HEK293 (cell line): ENCODE results near the gene DEFB121.

Experiments
- CTCF ChIA-PET: fragments of 350-600 bp; formaldehyde crosslinking; extraction: SDS; loops from one replicate; lab custom pipeline; 2021; ENCODE audit warnings: antibody characterized with exemption; lab: Yijun Ruan, JAX
- POLR2A ChIA-PET: fragments of 300-600 bp; formaldehyde crosslinking; extraction: SDS; loops from one replicate; lab custom pipeline; 2020; ENCODE audit warnings: antibody characterized with exemption, inconsistent platforms; lab: Yijun Ruan, JAX
- H3K27ac ChIP-seq: fragments of 200-500 bp; sonication (Bioruptor generic); 2 replicates; pipeline ENCODE4 v1.5.1; 2014; ENCODE audit warnings: low read depth, low read length, control low read depth, inconsistent platforms; ENCODE audit errors: extremely low read depth
- H3K36me3 ChIP-seq, 2 experiments: fragments of 200-500 bp in 1 of 2; sonication (Bioruptor generic) in 1 of 2; 1 replicate in 1 of 2; 2 replicates in 1 of 2; pipeline ENCODE4 v1.5.1; 2014 to 2017; ENCODE audit warnings: inconsistent platforms in 2 of 2, low read length in 2 of 2; ENCODE audit not compliant: control insufficient read depth in 2 of 2, insufficient read depth in 1 of 2
- H3K4me1 ChIP-seq: fragments of 200-500 bp; sonication (Bioruptor generic); 2 replicates; pipeline ENCODE4 v1.5.1; 2014; ENCODE audit warnings: mild to moderate bottlenecking, low read length, inconsistent platforms; ENCODE audit not compliant: control insufficient read depth, insufficient read depth
- H3K4me3 ChIP-seq: 2 replicates; pipeline ENCODE4 v1.5.1; 2011; ENCODE audit warnings: low read depth, mild to moderate bottlenecking, control low read depth, low read length, moderate library complexity
- H3K9me3 ChIP-seq: fragments of 200-500 bp; sonication (Bioruptor generic); 2 replicates; pipeline ENCODE4 v1.5.1; 2014; ENCODE audit warnings: low read depth, low read length, inconsistent platforms; ENCODE audit not compliant: control insufficient read depth, insufficient read depth
- BCL11B ChIP-seq: fragments of 450-650 bp; formaldehyde crosslinking; IDR thresholded peaks from 2 replicates; pipeline ENCODE4 v1.5.1; 2016; ENCODE audit warnings: low read depth, missing biosample characterization, missing genetic modification characterization
- HIC1 ChIP-seq: fragments of 450-650 bp; formaldehyde crosslinking; IDR thresholded peaks from 2 replicates; pipeline ENCODE4 v1.5.1; 2016; ENCODE audit warnings: missing biosample characterization, missing genetic modification characterization
- IKZF3 ChIP-seq: fragments of 450-650 bp; IDR thresholded peaks from 2 replicates; pipeline ENCODE4 v1.5.0; 2018; ENCODE audit warnings: missing biosample characterization, mild to moderate bottlenecking, missing genetic modification characterization, moderate library complexity
- KLF17 ChIP-seq: fragments of 450-650 bp; formaldehyde crosslinking; IDR thresholded peaks from 2 replicates; pipeline ENCODE4 v1.5.1; 2016; ENCODE audit warnings: missing biosample characterization, missing genetic modification characterization
- OVOL3 ChIP-seq: fragments of 450-650 bp; formaldehyde crosslinking; IDR thresholded peaks from 2 replicates; pipeline ENCODE4 v1.5.1; 2016; ENCODE audit warnings: missing biosample characterization, missing genetic modification characterization
- WT1 ChIP-seq: fragments of 450-650 bp; formaldehyde crosslinking; IDR thresholded peaks from 2 replicates; pipeline ENCODE4 v1.5.1; 2016; ENCODE audit warnings: missing biosample characterization, missing genetic modification characterization
- ZBTB44 ChIP-seq: fragments of 450-650 bp; IDR thresholded peaks from 2 replicates; pipeline ENCODE4 v1.5.1; 2018; ENCODE audit warnings: missing biosample characterization, mild to moderate bottlenecking, missing genetic modification characterization
- ZNF10 ChIP-seq: fragments of 450-650 bp; formaldehyde crosslinking; IDR thresholded peaks from 2 replicates; pipeline ENCODE4 v1.5.1; 2017; ENCODE audit warnings: missing biosample characterization, missing genetic modification characterization
- ZNF140 ChIP-seq: fragments of 450-650 bp; formaldehyde crosslinking; IDR thresholded peaks from 2 replicates; pipeline ENCODE4 v1.5.1; 2016; ENCODE audit warnings: missing biosample characterization, missing genetic modification characterization
- ZNF184 ChIP-seq: fragments of 450-650 bp; IDR thresholded peaks from 2 replicates; pipeline ENCODE4 v1.5.1; 2018; ENCODE audit warnings: missing biosample characterization, mild to moderate bottlenecking, missing genetic modification characterization
- ZNF202 ChIP-seq: fragments of 450-650 bp; formaldehyde crosslinking; IDR thresholded peaks from 2 replicates; pipeline ENCODE4 v1.5.1; 2016; ENCODE audit warnings: missing biosample characterization, missing genetic modification characterization, borderline replicate concordance
- ZNF214 ChIP-seq: fragments of 450-650 bp; formaldehyde crosslinking; IDR thresholded peaks from 2 replicates; pipeline ENCODE4 v1.5.1; 2017; ENCODE audit warnings: missing biosample characterization, mild to moderate bottlenecking, missing genetic modification characterization, borderline replicate concordance
- ZNF274 ChIP-seq, 2 experiments: fragments of 200-500 bp in 1 of 2; fragments of 450-650 bp in 1 of 2; sonication (Bioruptor generic) in 1 of 2; formaldehyde crosslinking in 1 of 2; IDR thresholded peaks; 2 replicates each; pipeline versions ENCODE4 v1.5.1 to v1.6.1; 2014 to 2016; ENCODE audit warnings: borderline replicate concordance in 1 of 2, inconsistent platforms in 1 of 2, low read length in 1 of 2, missing biosample characterization in 1 of 2, missing genetic modification characterization in 1 of 2
- ZNF302 ChIP-seq: fragments of 450-650 bp; formaldehyde crosslinking; IDR thresholded peaks from 2 replicates; pipeline ENCODE4 v1.5.1; 2016; ENCODE audit warnings: missing biosample characterization, missing genetic modification characterization, low read depth
- ZNF311 ChIP-seq: fragments of 450-650 bp; formaldehyde crosslinking; IDR thresholded peaks from 2 replicates; pipeline ENCODE4 v1.5.1; 2017; ENCODE audit warnings: missing biosample characterization, missing genetic modification characterization, borderline replicate concordance
- ZNF514 ChIP-seq: fragments of 450-650 bp; formaldehyde crosslinking; IDR thresholded peaks from 2 replicates; pipeline ENCODE4 v1.5.1; 2016; ENCODE audit warnings: missing biosample characterization, missing genetic modification characterization
- ZNF521 ChIP-seq: fragments of 450-650 bp; formaldehyde crosslinking; IDR thresholded peaks from 2 replicates; pipeline ENCODE4 v1.5.1; 2017; ENCODE audit warnings: missing biosample characterization, mild to moderate bottlenecking, missing genetic modification characterization
- ZNF529 ChIP-seq: fragments of 450-650 bp; formaldehyde crosslinking; IDR thresholded peaks from 2 replicates; pipeline ENCODE4 v1.5.1; 2017; ENCODE audit warnings: missing genetic modification characterization, missing biosample characterization; ENCODE audit not compliant: insufficient replicate concordance
- ZNF555 ChIP-seq: fragments of 450-650 bp; formaldehyde crosslinking; conservative IDR thresholded peaks from 2 replicates; pipeline ENCODE4 v1.5.1; 2017; ENCODE audit warnings: missing biosample characterization, mild to moderate bottlenecking, missing genetic modification characterization, inconsistent platforms
- ZNF654 ChIP-seq: fragments of 450-650 bp; formaldehyde crosslinking; IDR thresholded peaks from 2 replicates; pipeline ENCODE4 v1.5.1; 2016; ENCODE audit warnings: low read depth, missing biosample characterization, missing genetic modification characterization
- ZNF660 ChIP-seq: fragments of 450-650 bp; IDR thresholded peaks from 2 replicates; pipeline ENCODE4 v1.5.1; 2018; ENCODE audit warnings: missing biosample characterization, mild to moderate bottlenecking, missing genetic modification characterization
- ZNF747 ChIP-seq: fragments of 450-650 bp; formaldehyde crosslinking; IDR thresholded peaks from 2 replicates; pipeline ENCODE4 v1.5.1; 2016; ENCODE audit warnings: missing biosample characterization, missing genetic modification characterization
- ZNF76 ChIP-seq: fragments of 450-650 bp; formaldehyde crosslinking; IDR thresholded peaks from 2 replicates; pipeline ENCODE4; 2016; ENCODE audit warnings: low read depth, missing biosample characterization, missing genetic modification characterization, borderline replicate concordance
- ZSCAN5A ChIP-seq: fragments of 450-650 bp; formaldehyde crosslinking; IDR thresholded peaks from 2 replicates; pipeline ENCODE4 v1.5.1; 2016; ENCODE audit warnings: missing biosample characterization, missing genetic modification characterization

Gene DEFB121

GRCh38 chr20:31406115-31406514 is at the start of gene DEFB121:
Gene DEFB121, minus strand, starts transcription at chr20:31406215. Its CDS starts 63 bp downstream, at chr20:31406152.
- Histone ChIP-seq H3K9me3 (no peaks in the 10 kb centered on the region), H3K4me1 (no peaks in the 10 kb centered on the region), H3K36me3 (no peaks in the 10 kb centered on the region), H3K4me3 (no peak within 1 kb of the TSS), H3K27ac (no peak within 1 kb of the TSS)
- ChIA-PET CTCF (interaction anchor here (0.6 to 1.2 kb wide), 2 partner anchors 96 to 162 kb away, joined by 3 to 5 read pairs; no protein-coding TSS in a partner anchor), POLR2A (interaction anchor here (0.6 kb wide), 1 partner anchor 37 kb away, joined by 7 read pairs; no protein-coding TSS in a partner anchor)
- TF ChIP-seq ZNF76 (tag by site-specific recombination) (no peak), KLF17 (no peak), IKZF3 (tag by site-specific recombination) (no peak)

GRCh38 chr20:31454361-31454760 is 48.3 kb upstream of the DEFB121 start:
- H3K27ac ChIP-seq = no peak overlapping the region
- H3K4me1 ChIP-seq = no peaks in the 10 kb centered on the region
- CTCF ChIA-PET = interaction anchor here (0.9 to 2.1 kb wide), 4 partner anchors 14 to 142 kb away, joined by 3 to 11 read pairs (median 4); partner anchors contain the start of gene DEFB123
- no peak for TF ChIP-seq ZNF140 (tag by site-specific recombination)
- TF ChIP-seq ZNF654 (tag by site-specific recombination) = 0 out of 2 replicates have a peak, but pooled peaks have one; percentile 6
- H3K4me3 ChIP-seq = no peak overlapping the region
- POLR2A ChIA-PET = no interaction called here
- no peaks in the 10 kb centered on the region for H3K9me3 ChIP-seq
- no peaks in the 10 kb centered on the region for H3K36me3 ChIP-seq

GRCh38 chr20:31452575-31452974 is 46.6 kb upstream of the DEFB121 start:
- no peak overlapping the region for H3K27ac ChIP-seq
- H3K4me3 ChIP-seq = no peak overlapping the region
- no peaks in the 10 kb centered on the region for H3K36me3 ChIP-seq
- no peaks in the 10 kb centered on the region for H3K4me1 ChIP-seq
- ChIA-PET POLR2A (no interaction called here), CTCF (no interaction called here)
- no peak for TF ChIP-seq ZNF529 (tag by site-specific recombination)
- TF ChIP-seq HIC1 (tag by site-specific recombination) = no peak
- no peak for TF ChIP-seq BCL11B
- no peak for TF ChIP-seq ZSCAN5A (tag by site-specific recombination)
- no peak for TF ChIP-seq ZNF302
- TF ChIP-seq ZNF747 = no peak
- no peak for TF ChIP-seq ZNF521
- no peak for TF ChIP-seq ZNF660
- TF ChIP-seq ZBTB44 (tag by site-specific recombination) = no peak
- no peak for TF ChIP-seq ZNF274 (IDR thresholded peaks at IDR 0.05; ENCODE audit: low read length)
- TF ChIP-seq ZNF274 (tag by site-specific recombination; IDR thresholded peaks at IDR 0.05; ENCODE audit: borderline replicate concordance) = no peak
- no peak for TF ChIP-seq ZNF555 (tag by site-specific recombination)
- TF ChIP-seq ZNF514 = no peak
- no peak for TF ChIP-seq ZNF10
- no peak for TF ChIP-seq ZNF311 (tag by site-specific recombination)
- TF ChIP-seq ZNF214 (tag by site-specific recombination) = no peak
- TF ChIP-seq KLF17 = no peak
- no peak for TF ChIP-seq ZNF184 (tag by site-specific recombination)
- no peak for TF ChIP-seq WT1 (tag by site-specific recombination)
- TF ChIP-seq OVOL3 (tag by site-specific recombination) = no peak
- TF ChIP-seq ZNF202 (tag by site-specific recombination) = no peak
- no peaks in the 10 kb centered on the region for H3K9me3 ChIP-seq
